HG02610 (cell line): ENCODE data around the gene ANO2.
"Not testable (repeated sequence)": the region's sequence is repeated elsewhere in the genome, so short reads cannot be mapped to it uniquely, and the experiment has no call there.

Experiments used
- ATAC-seq: cut with Tn5 transposase; IDR thresholded peaks from one replicate; pipeline ENCODE4 v1.9.1; 2021; ENCODE audit warnings: mild to moderate bottlenecking, moderate library complexity; ENCODE audit not compliant: unreplicated experiment

The ANO2 gene

DNA sequence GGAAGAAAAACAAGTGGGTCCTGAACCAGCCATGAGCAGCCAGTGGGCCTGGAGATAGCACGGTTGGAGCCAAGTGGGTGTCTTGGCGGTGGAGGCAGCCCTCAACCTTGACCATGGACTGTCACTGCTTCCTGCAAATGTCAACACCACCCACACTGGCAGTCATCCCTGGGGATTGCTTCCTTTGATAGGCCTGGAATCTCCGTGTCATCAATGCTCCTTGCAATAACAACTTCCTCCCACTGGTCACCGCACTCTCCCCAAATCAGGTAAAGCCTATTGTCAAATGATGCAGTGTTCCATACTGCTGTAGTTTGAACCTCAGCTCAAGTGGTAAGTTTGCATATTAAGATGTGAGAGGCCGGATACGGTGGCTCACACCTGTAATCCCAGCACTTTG is 384.0 kb downstream of the ANO2 start:
- no peak for ATAC-seq

DNA sequence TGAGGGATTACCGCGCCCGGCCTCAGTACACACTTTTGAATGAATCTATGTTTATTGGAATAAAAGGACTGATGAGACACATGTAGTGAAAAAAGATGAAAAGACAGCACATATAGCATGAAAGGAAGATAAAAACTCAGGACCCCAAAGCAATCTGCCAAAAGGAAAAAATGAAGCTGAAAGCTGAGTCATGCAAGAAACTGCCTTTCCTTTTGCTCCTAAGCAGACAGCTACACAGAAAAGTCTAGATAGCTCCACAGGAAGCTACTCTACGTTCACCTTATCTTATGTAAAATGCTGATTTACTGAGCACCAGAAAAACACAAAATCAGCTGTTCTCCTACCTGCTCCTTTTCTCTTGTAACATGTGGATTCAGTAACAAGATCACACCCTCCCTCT is 384.8 kb downstream of the ANO2 start:
- no peak for ATAC-seq

DNA sequence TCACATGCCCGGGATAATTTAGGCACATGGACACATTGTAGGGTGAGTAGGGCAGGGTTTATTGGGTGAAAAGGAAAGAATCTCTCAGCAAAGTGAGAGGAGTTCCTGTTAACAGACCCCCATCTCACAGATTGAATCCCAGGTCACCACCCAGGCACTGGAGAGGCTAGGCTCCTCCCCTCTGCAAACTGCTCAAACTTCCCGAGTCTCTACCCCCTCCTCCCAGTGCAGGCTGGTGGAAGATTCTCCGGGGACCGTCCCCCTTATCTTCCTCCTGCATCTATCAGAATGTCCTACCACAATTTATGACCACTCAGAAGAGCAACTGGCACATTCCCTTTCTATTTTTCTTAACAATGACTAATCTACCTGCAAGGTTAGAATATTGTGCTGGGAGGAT is 387.2 kb downstream of the ANO2 start:
- no peak for ATAC-seq

DNA sequence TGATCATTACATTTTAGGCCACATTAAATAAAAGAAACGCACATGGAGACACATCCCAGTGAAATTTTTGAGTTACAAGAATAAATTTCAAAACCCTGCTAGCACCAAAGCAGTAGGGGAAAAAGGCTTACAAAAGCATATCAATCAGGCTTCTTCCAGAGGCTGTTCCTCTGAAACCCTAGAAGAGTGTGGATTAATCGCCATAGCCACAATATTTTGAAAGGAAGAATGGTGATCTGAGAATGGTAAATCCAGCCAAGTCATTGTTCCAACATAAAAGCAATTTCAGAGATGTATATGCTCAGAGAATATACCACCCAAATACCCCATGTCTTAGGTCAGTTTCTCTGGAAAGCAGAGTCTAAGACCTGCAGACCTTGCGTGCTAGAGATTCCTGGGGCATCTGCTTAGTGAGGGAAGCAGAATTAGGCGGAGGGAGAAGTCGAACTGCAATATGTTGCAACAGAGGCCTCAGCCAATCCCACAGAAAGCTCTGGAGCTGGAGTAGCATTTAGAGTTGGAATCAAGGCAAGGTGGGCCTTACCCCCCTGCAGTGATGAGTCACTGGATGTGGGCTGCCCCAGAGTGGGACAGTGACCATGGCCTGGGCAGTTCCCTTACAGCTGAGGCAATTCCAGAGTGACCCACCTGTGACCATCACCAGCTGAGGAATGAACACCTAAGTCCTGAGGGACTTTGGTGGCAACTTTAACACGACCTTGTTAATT is 387.9 kb downstream of the ANO2 start:
- no peak for ATAC-seq

DNA sequence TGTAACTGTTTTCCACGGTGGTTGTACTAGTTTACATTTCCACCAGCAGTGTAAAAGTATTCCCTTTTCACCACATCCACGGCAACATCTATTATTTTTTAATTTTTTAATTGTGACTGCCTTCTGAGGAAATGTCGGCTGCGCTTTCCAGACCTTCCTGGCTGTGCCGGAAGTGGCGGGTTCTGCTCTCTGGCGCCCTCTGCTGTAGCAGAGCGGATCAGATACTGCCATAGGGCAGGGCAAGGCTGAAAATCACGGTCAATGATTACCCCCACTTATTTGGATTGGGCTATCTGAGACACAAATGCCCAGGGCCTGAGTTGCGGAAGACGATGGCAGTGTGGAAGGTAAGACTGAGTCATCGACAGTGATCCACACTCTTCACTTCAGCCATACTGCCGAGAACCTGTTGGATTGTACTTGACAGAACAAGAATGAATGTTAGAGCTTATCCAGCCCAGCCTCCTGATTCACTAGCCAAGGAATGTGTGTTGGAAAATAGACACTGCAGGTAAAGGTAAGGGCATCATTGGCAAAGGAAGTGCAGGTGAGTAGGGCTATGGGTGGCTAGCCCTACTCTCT is 388.9 kb downstream of the ANO2 start:
- ATAC-seq, result no peak

DNA sequence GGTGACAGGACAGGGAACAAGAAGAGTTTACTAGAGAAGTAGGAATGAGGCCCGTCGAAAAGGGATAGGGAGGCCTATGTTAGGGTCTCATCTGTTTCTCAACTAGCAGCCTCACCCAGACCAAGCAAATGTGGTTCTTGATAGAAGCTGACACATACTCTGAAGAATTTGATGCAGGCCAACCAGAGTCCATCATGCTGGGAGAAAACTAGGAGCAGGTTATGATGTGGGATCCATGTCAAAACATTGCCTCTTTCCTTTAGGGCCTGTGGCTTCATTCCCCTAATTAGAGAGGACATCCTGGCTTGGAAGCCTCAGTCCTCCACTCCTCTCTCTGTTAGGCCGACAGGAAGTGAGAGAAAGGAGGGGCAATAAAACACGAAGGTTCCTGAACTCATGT is 390.3 kb downstream of the ANO2 start:
- ATAC-seq, result no peak

DNA sequence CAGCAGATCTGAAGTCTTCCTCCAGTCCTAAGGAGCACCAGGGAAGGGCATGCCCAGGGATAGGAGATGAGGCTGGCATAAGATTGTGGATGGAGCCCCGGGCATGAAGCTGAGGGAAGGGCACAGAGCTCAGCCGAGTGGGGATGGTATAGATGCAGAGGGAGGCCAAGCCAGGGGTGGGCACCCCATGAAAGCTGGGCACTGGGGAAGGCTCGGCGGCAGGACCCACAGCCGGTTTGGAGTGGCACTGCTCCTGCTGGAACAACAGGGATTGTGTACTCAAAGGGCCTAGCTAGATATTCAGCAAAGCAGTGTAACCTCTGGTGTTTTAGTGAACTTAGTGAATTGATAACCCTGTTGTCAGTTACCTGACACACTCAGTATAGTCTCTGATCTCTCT is 396.0 kb downstream of the ANO2 start:
- no peak for ATAC-seq

DNA sequence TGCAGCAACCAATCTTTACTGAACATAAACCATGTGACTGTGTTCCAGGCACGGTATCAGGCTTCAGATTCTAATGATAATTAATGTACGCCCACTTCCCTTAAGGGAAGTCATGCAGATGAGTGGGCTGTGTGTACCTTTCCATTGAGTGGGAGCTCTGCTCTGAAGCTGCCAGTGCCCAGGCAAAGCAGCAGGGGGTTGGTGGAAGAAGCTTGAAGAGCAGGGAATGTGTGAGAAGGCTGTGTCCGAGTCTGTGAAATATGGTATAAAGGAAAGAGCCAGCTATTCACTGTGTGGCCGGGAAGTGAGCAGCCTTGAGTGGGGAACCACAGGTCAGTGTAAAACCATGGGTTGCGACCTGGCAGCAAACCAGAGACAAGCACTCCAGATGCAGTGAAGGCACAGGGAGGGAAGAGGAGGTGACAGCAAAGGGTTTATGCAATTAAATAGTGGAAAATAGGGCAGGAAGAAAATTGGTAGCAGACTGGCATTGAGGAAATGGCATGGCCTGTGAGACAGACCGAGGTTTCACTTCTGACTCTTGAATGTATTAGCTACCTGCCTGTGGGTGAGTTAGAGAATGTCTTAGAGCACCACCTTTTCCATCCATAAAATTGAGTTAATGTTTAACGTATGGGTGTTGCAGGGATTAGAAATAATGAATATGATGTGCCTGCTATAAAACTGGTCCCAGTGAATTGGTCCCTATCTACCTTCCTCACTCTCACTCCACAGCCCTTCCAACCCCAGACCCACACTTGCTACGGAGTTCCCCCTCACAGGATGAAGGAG is 396.7 kb downstream of the ANO2 start:
- no peak for ATAC-seq

DNA sequence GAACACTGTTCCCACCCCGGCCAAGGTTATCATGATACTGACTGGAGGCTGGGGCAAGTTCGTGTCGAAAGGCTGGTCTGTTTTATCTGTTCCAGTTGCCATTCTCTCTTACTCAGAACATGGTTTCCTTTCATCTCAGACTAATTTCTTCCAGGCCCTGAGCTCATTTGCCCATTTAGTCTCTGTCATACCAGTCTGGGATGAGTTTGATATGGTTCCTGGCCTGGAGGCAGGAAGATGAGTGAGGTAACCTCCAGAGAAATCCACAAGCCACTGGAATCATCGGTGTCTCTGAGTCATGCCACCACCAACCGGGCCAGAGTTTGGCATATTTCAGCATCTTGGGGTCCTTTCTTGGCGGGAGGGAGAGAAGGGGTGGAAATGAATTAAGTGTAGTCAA is 398.4 kb downstream of the ANO2 start:
- ATAC-seq, result no peak

DNA sequence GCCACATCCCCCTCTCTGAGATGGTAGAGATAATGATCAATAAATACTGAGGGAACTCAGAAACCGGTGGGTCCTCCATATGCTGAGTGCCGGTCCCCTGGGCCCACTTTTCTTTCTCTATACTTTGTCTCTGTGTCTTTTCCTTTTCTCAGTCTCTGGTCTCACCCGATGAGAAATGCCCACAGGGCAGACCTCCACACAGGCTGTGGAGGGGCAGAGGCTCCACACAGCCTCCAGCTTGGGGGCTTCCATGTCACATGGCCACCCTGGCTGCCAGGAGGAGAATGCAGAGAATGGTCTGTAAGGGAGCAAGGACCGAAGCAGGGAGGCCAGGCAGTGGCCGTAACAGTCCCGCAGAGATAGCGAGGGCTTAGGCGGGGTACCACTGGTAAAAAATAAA is 407.3 kb downstream of the ANO2 start:
- no peak for ATAC-seq

DNA sequence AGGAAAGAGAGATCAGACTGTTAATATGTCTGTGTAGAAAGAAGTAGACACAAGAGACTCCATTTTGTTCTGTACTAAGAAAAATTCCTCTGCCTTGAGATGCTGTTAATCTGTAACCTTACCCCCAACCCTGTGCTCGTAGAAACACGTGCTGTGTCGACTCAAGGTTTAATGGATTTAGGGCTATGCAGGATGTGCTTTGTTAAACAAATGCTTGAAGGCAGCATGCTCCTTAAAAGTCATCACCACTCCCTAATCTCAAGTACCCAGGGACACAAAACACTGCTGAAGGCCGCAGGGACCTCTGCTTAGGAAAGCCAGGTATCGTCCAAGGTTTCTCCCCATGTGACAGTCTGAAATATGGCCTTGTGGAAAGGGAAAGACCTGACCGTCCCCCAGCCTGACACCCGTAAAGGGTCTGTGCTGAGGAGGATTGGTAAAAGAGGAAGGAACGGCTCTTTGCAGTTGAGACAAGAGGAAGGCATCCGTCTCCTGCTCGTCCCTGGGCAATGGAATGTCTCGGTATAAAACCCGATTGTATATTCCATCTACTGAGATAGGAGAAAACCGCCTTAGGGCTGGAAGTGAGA is 407.9 kb downstream of the ANO2 start:
- ATAC-seq, result not testable (repeated sequence)

DNA sequence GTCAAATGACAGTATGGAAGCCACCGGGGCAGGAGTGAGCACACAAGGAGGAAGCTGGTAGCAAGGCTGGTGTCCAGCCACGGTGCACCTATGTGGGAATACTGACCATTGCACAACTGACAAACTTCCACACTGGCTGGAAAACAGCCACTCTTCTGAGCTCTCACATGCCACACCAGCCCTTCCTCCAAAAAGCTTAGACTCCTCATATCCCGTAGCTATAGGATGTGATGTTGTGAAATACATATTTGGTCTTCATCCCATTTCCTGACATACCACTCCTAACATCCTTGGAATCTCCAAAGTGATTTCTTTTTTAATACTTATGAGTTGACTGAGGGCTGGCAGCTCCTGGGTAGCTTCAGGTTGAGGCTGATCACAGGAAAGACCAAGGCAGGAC is 409.5 kb downstream of the ANO2 start:
- no peak for ATAC-seq

DNA sequence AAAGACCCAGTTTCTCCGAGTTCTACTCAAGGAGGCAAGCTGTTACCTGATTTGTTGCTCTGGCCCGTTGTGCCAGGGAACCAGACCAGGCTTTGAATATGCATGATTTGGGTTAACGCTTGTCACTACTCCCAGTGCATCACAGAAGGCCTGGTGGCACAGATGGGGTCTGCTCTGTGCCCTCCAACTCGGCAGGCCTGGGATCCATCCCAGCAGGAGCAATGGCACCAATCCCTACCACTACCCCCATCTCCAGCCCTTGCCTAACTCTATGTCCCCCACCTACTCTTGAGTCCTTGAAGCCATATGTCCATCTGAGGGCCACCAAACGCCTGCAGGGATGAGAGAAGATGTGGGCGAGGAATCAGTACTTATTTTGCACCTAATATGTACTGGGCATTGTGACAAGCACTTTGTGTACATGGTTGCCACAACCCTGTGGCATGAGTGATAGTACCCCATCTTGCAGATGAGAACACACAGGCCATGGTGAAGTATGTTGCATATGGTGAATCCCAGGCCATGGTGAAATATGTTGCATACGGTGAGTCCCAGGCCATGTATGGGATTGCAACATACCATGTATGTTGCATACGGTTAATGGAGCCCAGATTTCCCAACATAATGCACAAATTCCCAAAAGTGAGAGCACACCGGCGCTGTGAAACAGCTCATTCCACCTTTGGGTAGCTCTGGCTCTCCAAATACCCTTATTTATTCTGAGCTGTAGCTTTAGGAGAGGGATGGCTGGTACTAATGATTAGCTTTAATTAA is 410.4 kb downstream of the ANO2 start:
- ATAC-seq, result no peak

DNA sequence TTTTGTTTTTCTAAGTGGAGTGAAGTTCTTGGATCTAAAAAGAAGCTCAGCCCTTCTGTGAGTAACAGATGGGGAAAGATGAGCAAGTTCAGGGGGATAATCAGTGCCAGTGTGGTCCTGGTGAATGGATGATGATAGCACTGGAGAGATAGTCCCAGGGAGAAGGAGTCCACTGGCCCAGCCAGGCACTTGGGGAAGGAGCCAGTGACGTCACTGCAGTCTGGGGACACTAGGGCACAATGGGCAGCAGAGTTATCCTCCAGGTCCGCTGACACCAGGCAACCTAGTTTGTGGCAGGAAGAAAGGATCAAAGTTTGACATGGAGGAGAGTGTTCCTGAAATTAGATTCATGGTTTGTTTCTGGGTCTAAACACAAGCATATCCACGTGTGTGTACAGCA is 411.7 kb downstream of the ANO2 start:
- ATAC-seq, result no peak

DNA sequence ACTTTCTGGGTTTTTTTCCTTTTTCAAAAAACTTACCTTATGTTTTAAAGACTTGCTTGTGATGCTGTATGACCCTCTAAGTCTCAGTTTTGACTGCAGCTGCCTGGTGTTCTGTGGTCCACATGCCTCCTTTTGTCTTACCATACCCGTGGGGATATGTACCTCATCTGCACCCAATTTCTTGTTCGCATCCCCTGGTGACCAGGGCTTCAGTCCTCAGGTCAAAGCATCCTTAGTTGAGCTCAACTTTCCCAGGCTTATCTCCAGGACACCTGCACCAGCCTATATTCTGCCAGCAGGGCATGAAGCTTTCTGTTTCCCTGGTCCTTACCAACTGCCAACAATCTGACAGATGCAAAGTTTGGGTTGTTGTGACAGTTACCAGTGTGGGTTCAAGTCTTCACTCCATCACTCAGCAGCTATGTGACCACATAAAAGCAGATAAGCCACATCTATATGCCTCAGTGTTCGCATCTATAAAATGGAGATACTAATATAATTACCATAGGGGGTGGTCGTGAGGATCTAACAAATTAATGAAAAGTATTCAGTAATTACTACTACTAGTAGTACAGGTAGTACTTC is 419.2 kb downstream of the ANO2 start:
- ATAC-seq, result no peak

DNA sequence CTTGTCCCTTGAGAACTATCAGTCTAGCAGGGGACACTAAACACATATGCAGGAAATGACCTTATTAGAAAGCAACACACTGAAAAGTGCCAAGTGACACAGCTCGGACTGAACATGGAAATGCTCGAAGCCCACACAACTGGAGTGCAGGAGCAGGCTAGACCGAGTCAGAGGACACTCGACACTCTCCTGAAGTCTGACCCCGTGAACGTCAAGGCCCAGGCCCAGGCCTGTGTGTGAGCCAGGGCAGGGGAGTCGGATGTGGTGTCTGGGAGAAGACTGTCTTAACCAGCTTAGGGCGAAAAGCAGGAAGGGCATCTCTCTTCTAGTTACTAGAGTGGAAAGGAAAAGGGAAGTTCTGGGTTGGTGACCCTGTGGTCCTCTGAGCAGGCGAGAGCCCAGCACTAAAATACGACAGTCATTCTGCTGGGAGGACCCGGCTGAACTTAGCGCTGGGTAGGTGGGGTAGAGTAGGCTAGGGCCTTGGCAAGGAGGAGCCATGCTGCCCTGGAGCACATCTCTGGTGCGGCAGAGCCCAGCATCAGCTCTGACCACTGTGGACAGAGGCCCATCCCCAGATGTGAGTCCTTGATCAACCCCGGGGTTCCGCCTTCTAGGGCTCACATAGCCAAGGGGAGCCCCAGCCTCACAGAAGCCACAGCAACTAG is 420.2 kb downstream of the ANO2 start:
- ATAC-seq, result no peak

DNA sequence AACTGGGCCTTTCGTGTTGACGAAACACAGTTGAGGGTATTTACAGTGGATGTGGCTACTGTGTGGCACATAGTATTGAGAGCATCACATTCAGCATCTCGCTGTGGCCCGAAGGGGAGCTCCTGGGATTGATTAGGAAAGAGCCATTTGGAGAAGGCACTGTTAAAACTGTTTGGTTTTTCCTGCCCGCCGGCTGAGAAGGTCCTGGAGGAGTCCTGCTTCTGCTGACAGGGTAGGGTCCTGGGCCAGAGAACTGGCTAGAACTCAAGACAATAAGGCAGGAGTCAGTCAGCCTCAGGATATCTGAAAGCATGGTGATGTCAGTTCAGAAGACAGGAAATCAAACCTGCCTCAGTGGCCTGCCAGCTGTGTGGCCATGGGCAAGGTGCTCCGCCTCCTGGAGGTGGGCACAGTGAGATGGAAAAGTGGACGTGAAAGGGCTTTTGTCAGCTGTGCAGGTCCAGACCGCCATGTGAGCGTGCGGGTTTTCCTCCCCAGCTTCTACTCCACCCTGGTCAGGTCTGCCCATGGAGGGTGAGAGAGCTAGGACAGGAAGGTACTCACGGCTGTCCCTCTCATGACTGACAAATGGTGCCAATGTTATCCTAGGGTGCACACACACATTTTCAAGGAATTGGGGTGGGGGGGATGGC is 420.8 kb downstream of the ANO2 start:
- no peak for ATAC-seq

DNA sequence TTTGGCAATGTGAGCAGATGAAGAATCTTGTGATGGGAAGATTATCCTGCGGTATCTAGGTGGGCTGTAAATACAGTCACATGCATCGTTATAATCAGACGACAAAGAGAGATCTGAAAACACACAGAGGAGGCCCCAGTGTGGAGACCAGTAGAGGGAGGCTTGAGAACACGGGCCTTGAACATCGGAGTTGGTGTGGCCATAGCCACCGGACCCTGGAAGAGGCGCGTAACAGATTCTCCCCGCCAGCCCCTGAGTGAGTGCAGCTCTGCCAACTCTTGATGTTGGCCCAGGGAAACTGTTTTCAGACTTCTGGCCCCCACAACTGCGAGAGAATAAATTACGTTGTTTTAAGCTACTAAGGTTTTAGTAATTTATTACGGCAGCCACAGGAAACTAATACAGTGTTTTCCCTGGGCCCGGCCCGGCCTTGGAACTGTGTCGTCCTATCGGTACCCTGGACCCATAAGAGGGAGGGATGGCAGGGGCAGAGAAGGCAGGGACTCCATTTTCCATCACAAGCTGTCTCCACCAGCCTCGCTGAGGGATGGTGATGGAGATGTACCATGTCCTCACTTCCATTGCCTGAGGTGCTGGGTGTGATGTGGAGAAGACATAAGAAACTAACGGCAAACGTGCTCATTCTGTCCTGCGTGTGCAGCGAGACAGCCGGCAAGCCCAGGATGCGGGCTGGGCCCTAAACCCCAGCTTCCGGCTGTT is 421.5 kb downstream of the ANO2 start:
- ATAC-seq, result no peak
